Erythroblast (primary cell): ENCODE measurements around the gene GPBAR1.

Experiments used
- DNase-seq, 2 experiments: peaks; one replicate each; lab custom pipeline; 2025; lab: John Stamatoyannopoulos, UW
- GATA1 ChIP-seq: IDR thresholded peaks from 2 replicates; pipeline ENCODE4 v1.6.1; 2011; ENCODE audit warnings: low read depth, mild to moderate bottlenecking, control low read depth, low read length, moderate library complexity
- POLR2A ChIP-seq: IDR thresholded peaks from 2 replicates; pipeline ENCODE4 v1.6.1; 2011; ENCODE audit warnings: mild to moderate bottlenecking, low read length

GPBAR1 gene

DNA sequence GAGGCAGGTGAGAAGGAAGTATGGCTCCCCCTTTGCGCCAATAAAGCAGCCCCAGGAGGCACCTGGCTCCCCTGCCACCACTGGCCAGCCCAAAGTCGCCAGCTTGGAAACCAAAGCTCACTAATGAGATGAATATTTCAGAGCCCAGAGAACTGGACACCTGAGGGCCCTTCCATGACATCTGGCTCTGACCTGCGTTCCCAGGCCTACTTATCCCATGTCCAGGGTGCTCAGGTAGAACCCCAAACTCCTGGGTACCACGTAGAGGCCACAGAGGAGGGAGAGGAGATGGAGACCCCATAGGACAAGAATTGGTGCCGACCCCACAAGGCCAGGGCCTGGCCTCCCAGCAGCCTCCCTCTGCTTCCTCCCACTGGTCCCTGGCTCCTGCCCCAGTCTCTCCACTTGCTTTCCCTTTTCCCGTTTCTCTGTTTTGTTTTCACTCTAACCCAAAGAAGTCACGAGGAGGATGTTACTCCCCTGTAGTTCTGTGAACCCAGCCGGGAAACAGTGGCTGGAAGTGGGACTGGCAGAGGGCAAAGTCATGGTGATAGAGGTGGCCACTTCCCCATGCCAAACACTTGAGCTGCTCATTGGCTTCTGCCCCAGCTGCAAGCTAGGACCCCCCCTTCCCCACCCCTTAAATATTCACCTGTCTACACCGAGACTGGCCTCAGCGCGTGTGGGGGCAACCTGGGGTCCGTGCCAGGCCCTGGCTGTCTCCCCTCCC is 30.7 kb downstream of the GPBAR1 start:
- DNase-seq = peak; percentile 61 to 75
- TF ChIP-seq GATA1 = no peak
- TF ChIP-seq POLR2A = no peak

DNA sequence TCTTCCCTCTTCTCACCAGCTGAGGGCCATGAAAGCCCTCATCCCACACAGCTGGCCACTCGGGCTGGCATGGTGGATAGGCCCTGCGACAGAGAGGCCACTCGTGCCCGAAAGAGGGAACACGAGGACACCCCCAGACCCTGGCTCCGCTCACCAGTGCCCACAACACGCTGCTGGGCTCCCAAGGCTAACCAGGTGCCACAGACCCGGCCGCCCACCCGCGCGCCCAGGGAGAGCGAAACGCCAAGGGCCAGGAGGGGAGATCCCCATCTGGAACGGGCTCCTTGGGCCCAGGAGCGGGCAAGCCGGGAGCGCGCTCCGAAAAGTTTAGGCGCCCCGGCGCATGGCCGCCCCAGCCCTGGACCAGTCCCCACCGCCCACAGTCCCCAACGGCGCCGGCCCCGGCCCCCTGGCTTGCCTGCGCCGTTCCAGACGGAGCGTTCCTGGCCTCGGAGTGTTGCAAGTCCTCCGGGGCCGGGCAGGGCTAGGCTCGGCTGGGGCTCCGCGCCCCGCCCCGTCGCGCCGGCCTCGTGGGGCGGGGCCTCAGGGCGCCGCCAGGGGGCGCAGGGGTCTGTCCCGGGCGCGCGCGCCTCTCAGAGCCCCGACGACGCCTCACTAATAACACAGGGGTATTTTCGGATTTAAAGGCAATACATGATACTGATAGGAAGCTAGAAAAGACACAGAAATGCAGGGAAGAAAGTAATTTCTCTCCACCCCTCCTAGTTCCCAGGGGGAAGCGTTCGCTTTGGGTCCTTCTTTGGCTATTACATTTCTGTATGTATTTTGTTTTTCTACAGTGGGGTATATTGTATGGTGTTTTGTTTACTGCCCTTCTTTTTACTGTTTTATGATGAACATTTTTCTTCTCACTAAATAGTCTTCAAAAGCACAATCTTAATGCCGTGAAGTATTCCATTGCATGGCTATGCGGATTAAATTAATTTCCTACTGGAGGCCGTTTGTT is 31.5 kb downstream of the GPBAR1 start, which contains the start of gene TMBIM1:
TSS of gene TMBIM1 (minus strand) at position 456 of the 967 bp plus-strand sequence. CDS start 10,362 bp downstream, outside the sequence.
- DNase-seq = peak; percentile 87 to 94
- TF ChIP-seq GATA1 = no peak
- peak; percentile 93 for TF ChIP-seq POLR2A

DNA sequence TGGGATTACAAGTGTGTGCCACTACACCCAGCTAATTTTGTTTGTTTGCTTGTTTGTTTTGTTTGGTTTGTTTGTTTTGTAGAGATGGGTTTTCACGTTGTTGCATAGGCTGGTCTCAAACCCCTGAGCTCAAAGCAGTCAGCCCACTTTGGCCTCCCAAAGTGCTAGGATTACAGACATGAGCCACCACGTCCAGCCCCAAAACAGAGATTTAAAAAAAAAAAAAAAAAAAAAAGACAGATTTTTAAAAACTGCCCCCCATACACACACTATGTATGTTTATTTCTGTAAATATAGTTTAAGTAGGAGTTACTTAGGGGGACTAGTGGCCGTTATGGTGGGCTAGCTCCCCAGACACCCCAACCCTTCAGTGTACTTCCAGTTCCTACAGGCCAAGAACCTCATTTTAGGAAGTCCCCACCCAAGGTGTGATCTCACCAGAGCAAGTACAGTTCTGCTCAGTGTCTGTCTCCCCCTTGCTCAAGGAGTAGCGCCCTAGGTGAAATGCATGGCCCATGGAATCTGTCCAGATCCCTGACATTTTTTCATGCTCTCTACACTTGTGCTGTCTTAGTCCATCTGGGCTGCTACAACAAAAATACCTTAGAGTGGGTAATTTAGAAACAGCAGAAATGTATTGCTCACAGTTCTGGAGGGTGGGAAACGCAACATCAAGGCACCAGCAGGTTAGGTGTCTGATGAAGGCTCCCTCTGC is 33.1 kb downstream of the GPBAR1 start:
- TF ChIP-seq POLR2A (no peak), GATA1 (no peak)
- DNase-seq = peak in 1 of 2 experiments; percentile 39

DNA sequence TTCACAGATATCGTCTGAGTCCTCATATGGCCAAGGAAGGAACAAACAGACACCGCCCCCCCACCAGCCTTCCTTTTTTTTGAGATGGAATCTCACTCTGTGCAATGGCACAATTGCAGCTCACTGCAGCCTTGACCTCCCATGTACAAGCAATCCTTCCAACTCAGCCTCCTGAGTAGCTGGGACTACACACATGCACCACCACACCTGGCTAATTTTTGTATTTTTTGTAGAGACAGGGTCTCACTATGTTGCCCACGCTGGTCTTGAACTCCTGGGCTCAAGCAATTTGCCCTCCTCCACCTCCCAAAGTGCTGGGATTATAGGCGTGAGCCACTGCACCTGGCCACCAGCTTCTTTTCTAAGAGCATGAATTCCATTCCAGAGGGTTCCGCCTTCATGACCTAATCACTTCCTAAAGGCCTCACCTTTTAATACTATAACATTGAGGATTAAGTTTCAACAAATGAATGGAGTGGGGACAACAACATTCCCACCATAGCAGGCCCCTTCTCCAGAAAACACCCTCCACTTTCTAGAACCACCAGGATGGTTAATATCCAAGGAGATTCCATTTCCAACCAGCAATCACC is 33.7 kb downstream of the GPBAR1 start:
- no peak for DNase-seq
- no peak for TF ChIP-seq GATA1
- TF ChIP-seq POLR2A = no peak

DNA sequence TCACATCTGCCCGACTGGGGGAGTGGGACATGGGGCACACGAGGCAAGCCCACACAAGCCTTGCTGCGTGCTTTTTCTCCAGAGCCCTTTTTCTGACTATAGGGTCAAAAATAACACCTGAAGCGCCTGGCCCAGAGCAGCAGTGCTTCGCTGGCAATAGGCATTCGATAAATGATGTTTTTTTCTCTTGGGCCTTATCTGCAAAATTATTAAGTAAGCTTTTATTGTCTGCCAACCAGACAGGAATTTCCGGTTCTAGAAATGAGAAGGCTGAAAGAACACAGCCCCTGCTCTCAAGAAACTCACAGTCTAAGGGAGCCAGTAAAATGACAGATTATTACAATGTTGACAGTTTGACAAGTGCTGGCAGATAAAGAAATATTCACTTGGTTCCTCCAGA is 34.2 kb downstream of the GPBAR1 start:
- TF ChIP-seq POLR2A = no peak
- TF ChIP-seq GATA1 = no peak
- no peak for DNase-seq

DNA sequence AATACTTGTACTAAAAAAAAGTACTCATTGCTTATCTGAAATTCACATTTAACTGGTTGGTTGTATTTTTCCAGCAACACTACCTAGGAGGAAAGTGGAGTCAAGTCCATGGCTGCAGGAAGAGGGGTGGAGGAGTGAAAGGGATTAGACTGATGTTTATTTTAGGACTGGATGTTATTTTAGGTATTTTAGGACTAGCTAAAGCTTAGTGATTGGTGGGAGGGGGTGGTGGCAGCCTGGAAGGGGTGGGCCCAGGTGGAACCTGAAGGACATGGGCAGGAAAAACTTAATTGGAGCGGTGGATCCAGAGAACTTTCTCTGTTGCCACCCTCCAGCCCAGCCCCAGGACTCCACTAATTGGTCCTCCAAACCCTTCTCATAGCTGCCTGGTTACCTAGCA is 35.4 kb downstream of the GPBAR1 start:
- no peak for DNase-seq
- TF ChIP-seq GATA1 (no peak), POLR2A (no peak)

DNA sequence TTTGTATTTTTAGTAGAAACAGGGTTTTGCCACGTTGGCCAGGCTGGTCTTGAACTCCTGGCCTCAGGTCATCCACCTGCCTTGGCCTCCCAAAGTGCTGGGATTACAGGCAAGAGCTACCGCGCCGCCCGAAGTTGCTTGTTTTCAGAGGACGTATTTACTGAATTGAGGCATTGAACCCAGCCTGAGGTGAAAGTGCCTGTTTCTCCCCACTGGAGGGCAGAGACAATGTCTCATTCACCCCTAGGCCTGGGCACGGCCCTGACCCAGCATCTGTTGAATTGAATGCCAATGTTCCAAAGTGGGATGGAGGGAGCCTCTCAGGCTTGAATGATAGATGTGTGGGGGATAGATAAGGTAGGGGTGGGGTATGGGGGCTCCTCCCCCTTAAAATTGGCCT is 36.0 kb downstream of the GPBAR1 start:
- TF ChIP-seq POLR2A (no peak), GATA1 (no peak)
- peak; percentile 32 to 41 for DNase-seq

DNA sequence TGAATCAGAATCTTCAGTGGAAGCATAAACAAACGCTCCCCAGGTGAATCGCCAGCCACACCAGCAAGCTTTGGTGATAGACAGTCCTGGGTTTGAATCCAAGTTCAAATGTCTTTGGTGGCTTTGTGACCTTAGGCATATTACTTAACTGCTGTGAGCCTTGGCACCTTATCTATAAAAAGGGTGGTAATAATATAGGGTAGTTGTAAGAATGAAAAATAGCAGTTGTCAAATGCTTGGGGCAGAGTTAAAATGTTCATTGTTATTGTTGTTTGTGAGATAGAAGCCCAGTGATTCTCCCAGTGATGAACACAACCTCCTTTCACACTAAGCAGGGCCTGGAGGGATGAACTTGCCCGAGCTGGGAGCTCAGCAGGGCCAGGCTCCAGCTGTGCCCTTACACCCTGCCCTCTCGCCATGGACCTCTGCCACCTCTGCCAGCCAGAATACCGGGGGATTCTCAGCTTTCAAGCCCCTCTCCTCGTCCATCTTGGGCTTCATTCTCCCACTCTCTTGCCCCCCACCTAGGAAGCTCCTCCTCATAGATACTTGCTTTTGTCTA is 37.6 kb downstream of the GPBAR1 start:
- TF ChIP-seq POLR2A (no peak), GATA1 (no peak)

DNA sequence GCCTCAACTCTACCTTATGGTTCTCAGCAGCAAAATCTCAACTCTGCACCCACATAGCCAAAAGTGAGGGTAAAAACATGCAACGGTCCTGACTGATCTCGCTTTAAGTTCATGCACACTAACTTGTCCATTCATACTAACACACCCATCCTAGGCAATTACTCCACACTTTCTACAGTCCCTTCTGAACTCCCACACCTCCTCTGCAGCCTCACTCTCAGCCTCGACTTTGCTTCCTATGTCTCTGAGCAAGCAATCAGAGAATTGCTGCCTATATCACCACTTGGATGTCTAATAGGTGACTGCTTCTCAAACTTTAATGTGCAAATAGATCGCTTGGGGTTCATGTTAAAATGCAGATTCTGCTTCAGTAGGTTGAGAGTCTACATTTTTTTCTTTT is 39.3 kb downstream of the GPBAR1 start:
- TF ChIP-seq POLR2A (no peak), GATA1 (no peak)
- no peak for DNase-seq

More for the DNA sequence above, 37.6 kb downstream of the GPBAR1 start:
- DNase-seq = no peak

DNA sequence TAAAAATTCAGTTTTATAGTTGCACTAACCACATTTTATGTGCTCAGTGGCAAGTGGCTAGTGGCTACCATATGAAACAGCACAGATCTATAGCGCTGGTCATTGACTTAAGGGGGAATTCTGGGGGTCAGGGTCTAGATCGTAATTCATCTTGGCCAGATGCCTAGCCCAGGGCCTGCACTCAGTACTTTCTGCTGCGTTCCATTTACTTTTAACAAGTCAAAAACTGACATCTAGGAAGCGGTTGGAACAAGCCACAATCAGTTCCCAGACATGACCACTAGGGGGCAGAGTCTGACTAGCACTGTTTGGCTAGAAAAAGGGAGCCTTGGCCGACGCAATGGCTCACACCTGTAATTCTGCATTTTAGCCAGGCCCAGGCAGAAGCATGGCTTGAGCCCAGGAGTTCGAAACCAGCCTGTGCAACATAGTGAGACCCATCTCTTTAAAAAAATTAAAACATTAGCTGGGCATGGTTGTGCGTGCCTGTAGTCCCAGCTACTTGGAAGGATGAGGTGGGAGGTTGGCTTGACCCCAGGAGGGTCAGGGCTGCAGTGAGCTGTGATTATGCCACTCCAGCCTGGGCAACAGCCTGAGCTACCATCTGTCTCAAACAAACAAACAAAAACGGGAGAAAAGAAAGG is 40.5 kb downstream of the GPBAR1 start:
- DNase-seq = peak; percentile 89 to 94
- TF ChIP-seq POLR2A (no peak), GATA1 (no peak)

DNA sequence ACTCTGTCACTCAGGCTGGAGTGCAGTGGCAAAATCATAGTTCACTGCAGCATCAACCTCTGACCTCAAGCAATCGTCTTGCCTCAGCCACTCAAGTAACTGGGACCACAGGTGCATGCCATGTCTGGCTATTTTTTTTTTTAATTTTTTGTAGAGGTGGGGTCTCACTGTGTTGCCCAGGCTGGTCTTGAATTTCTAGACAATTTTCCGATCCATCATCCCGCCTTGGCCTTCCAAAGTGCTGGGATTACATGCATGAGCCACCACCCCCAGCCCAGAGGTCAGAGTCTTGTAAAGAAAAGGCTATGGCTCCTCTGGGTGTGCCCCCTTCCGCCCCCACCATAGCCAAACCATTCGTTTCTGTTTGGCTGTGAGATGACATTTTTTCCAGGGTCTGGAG is 44.6 kb downstream of the GPBAR1 start:
- TF ChIP-seq GATA1 (no peak), POLR2A (no peak)
- no peak for DNase-seq
